ENCODE results near the gene LYZL1. TPM values are rescaled to one million over a fixed set of nuclear protein-coding genes. Genes with fewer than 3 reads are reported as not detected.
A peak's percentile ranks its signal among the peaks of the same experiment; 100 is the strongest.

The LYZL1 gene
- total and polyA plus RNA-seq, 9 of the 15 experiments (the other 6 are each of a cell fraction or from before 2014, with no cell fraction given), result not detected

DNA sequence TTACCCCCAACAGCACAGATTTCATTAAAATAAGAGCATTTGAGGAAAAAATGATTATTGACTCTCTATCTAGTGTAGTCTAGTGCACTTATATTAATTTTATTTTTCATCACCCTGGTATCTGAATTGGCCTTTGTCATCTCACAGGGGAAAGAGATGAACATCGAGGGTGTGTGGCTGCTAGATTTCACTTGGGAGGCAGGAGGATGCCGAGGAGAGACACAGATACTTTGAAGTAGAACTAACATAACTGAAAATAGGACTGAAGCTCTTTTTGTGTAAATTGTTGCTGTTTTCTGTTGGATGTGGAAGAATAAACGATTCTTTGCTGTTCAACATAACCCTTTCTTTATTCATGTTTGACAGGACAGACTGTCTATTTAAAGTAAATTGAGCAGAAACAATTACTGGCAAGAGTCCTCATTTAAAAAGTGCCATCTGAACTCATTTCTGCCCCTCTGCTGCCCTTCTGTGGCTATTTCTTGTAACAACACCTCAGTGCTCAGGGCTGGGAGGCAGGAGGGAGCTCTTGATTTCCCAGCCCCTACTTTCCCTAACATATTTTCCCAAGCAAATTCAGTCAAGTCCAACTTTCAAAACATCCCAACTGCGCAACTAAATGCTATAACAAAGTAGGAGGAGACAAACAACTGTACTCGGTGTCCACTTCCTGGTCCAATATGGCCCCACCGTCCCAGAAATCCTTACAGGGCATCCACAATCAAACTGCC is 15.6 kb downstream of the LYZL1 start:
- Histone ChIP-seq H2AFZ (ENCODE audit: low read depth, low read length) (no peak overlapping the region), H4K20me1 (replicated peaks; ENCODE audit: control insufficient read depth, insufficient read depth, low read length) (no peaks in the 10 kb centered on the region), H3K36me3 (ENCODE audit: control insufficient read depth, insufficient read depth, low read length) (no peaks in the 10 kb centered on the region), H3K27me3 (ENCODE audit: control insufficient read depth in 2 of 2, insufficient read depth in 2 of 2, low read length in 2 of 2) (peaks cover 8 to 18% of the 10 kb centered on the region in 2 experiments; a peak in 4 of 5 replicates), H3K4me1 (replicated peaks in 1 of 2; ENCODE audit: control insufficient read depth in 2 of 2, insufficient read depth in 2 of 2, low read length in 2 of 2) (no peaks in the 10 kb centered on the region), H3K4me3 (no peak overlapping the region), H3K79me2 (ENCODE audit: control insufficient read depth, insufficient read depth, low read length) (no peaks in the 10 kb centered on the region), H3K9me1 (ENCODE audit: control insufficient read depth, insufficient read depth, low read length) (no peaks in the 10 kb centered on the region), H3K9ac (ENCODE audit: insufficient read depth in 1 of 2, low read depth in 2 of 2, low read length in 2 of 2) (no peak overlapping the region), H3K4me2 (ENCODE audit: insufficient read depth, low read length) (no peak overlapping the region), H3K9me3 (replicated peaks; ENCODE audit: control insufficient read depth, insufficient read depth, low read depth, low read length) (no peaks in the 10 kb centered on the region), H3K27ac (ENCODE audit: extremely low read depth, low read depth, low read length) (no peak overlapping the region)
- in situ Hi-C loops (cut with MboI), result loop anchor here (5.0 to 10.0 kb wide), 3 partner anchors 67 to 670 kb away; no protein-coding TSS in a partner anchor
- CTCF ChIA-PET (ENCODE audit: low intra/inter-chr PET ratio), result interaction anchor here (0.5 to 2.0 kb wide), 8 partner anchors 61 to 676 kb away, joined by 3 to 17 read pairs (median 4); no protein-coding TSS in a partner anchor
- FAIRE-seq (peak; percentile 83), ATAC-seq (peak; percentile 80), DNase-seq (ENCODE audit: extremely low read depth in 1 of 4, low spot score in 3 of 4) (peak; percentile 63 to 67 (median 65))
- POLR2A ChIA-PET, result interaction anchor here (0.7 kb wide), 2 partner anchors 61 to 222 kb away, joined by 3 read pairs; no protein-coding TSS in a partner anchor
- intact Hi-C loops (cut with micrococcal nuclease), result loop anchor here (1.0 to 10.0 kb wide), 4 partner anchors 64 to 677 kb away; no protein-coding TSS in a partner anchor
- BruUV-seq (replicated peaks), result no TSS peak
- 3% methylated on average over 6 of the region's 6 CpGs for WGBS (ENCODE audit: insufficient coverage, low coverage, missing lambda C conversion rate)
- TF ChIP-seq RAD21 (CRISPR knock-in tag; conservative IDR thresholded peaks at IDR 0.05 in 1 of 2, IDR thresholded peaks at IDR 0.05 in 1 of 2) (peak; percentile 95), SMC3 (conservative IDR thresholded peaks at IDR 0.05; ENCODE audit: insufficient read depth, low read depth, low read length) (peak; percentile 75), ILK (tag; IDR thresholded peaks at IDR 0.05; ENCODE audit: borderline replicate concordance, low read depth) (no peak), KDM1A (IDR thresholded peaks at IDR 0.05) (no peak)
- TF ChIP-seq, protein P1, sequence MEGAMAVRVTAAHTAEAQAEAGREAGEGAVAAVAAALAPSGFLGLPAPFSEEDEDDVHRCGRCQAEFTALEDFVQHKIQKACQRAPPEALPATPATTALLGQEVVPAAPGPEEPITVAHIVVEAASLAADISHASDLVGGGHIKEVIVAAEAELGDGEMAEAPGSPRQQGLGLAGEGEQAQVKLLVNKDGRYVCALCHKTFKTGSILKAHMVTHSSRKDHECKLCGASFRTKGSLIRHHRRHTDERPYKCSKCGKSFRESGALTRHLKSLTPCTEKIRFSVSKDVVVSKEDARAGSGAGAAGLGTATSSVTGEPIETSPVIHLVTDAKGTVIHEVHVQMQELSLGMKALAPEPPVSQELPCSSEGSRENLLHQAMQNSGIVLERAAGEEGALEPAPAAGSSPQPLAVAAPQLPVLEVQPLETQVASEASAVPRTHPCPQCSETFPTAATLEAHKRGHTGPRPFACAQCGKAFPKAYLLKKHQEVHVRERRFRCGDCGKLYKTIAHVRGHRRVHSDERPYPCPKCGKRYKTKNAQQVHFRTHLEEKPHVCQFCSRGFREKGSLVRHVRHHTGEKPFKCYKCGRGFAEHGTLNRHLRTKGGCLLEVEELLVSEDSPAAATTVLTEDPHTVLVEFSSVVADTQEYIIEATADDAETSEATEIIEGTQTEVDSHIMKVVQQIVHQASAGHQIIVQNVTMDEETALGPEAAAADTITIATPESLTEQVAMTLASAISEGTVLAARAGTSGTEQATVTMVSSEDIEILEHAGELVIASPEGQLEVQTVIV (CRISPR knock-in tag; IDR thresholded peaks at IDR 0.05; ENCODE audit: borderline replicate concordance), result no peak
- TF ChIP-seq, protein P2, sequence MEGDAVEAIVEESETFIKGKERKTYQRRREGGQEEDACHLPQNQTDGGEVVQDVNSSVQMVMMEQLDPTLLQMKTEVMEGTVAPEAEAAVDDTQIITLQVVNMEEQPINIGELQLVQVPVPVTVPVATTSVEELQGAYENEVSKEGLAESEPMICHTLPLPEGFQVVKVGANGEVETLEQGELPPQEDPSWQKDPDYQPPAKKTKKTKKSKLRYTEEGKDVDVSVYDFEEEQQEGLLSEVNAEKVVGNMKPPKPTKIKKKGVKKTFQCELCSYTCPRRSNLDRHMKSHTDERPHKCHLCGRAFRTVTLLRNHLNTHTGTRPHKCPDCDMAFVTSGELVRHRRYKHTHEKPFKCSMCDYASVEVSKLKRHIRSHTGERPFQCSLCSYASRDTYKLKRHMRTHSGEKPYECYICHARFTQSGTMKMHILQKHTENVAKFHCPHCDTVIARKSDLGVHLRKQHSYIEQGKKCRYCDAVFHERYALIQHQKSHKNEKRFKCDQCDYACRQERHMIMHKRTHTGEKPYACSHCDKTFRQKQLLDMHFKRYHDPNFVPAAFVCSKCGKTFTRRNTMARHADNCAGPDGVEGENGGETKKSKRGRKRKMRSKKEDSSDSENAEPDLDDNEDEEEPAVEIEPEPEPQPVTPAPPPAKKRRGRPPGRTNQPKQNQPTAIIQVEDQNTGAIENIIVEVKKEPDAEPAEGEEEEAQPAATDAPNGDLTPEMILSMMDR (IDR thresholded peaks at IDR 0.05 in 2 of 3, conservative IDR thresholded peaks at IDR 0.05 in 1 of 3; ENCODE audit: insufficient read depth in 2 of 3, low read depth in 1 of 3, low read length in 3 of 3), result peak; percentile 66 to 78 (median 76)
